Bronchial epithelial cell (primary cell): Measurements from ENCODE around the gene HOXA6. TPM values are rescaled to one million over a fixed set of nuclear protein-coding genes. Genes with fewer than 3 reads are reported as not detected.

Experiments
- DNase-seq: peaks from one replicate; pipeline ENCODE4 v3.0.0-alpha.2; 2010; ENCODE audit warnings: low read depth
- FAIRE-seq: peaks from 2 replicates; lab custom pipeline; 2011; peaks lifted over from hg19 to GRCh38; lab: Jason Lieb, UNC
- H3K27me3 ChIP-seq: 2 replicates; pipeline ENCODE4 v1.5.1; 2011; ENCODE audit warnings: low read length; ENCODE audit not compliant: control insufficient read depth, insufficient read depth
- H3K36me3 ChIP-seq: 2 replicates; pipeline ENCODE4 v1.5.1; 2011; ENCODE audit warnings: low read length; ENCODE audit not compliant: control insufficient read depth, insufficient read depth
- H3K4me3 ChIP-seq: 2 replicates; pipeline ENCODE4 v1.5.1; 2011; ENCODE audit warnings: mild to moderate bottlenecking, low read depth, low read length, control low read depth
- total RNA-seq: library from RNA; depleted of rRNA; stranded (reverse); fragments of >200 nt; gene quantifications from 2 replicates; pipeline ENCODE4 v1.2.1, GENCODE V29; 2014
- TF ChIP-seq, protein P1 (sequence below): IDR thresholded peaks from 2 replicates; pipeline ENCODE4 v1.5.1; 2011; ENCODE audit warnings: mild to moderate bottlenecking, moderate library complexity, low read length, control low read depth, inconsistent platforms; ENCODE audit not compliant: insufficient read depth, severe bottlenecking

HOXA6 gene
- total RNA-seq, 1 donor from 2014 or later: 0.53 TPM

DNA sequence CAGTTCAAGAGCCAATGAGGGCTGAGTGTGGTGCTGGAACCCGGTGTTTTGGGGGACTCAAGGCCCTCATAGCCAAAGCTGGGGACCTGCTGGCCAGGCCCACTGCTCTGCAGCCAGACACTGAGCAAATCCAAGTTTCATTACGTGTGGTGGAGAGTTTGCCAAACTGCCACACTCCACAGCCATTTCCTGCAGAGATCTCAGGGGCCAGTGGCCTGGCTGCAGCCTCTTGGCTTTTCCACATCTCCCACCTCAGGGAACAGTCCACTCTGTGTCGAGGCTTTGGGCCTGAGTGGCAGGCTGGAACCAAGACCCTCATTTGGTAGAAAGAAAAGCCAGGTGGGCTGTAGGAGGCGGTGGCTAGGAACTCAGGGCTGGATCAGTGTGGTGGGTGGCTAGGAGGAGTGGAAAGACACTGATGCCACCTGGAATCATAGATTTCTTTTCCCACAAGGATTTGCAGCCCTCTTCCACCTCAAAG lies 34.3 kb upstream of the HOXA6 start:
- H3K4me3 ChIP-seq: no peak overlapping the region
- TF ChIP-seq, protein P1, sequence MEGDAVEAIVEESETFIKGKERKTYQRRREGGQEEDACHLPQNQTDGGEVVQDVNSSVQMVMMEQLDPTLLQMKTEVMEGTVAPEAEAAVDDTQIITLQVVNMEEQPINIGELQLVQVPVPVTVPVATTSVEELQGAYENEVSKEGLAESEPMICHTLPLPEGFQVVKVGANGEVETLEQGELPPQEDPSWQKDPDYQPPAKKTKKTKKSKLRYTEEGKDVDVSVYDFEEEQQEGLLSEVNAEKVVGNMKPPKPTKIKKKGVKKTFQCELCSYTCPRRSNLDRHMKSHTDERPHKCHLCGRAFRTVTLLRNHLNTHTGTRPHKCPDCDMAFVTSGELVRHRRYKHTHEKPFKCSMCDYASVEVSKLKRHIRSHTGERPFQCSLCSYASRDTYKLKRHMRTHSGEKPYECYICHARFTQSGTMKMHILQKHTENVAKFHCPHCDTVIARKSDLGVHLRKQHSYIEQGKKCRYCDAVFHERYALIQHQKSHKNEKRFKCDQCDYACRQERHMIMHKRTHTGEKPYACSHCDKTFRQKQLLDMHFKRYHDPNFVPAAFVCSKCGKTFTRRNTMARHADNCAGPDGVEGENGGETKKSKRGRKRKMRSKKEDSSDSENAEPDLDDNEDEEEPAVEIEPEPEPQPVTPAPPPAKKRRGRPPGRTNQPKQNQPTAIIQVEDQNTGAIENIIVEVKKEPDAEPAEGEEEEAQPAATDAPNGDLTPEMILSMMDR: no peak
- H3K27me3 ChIP-seq: peaks cover 69% of the 10 kb centered on the region
- DNase-seq (no peak), FAIRE-seq (no peak)
- no peaks in the 10 kb centered on the region for H3K36me3 ChIP-seq

DNA sequence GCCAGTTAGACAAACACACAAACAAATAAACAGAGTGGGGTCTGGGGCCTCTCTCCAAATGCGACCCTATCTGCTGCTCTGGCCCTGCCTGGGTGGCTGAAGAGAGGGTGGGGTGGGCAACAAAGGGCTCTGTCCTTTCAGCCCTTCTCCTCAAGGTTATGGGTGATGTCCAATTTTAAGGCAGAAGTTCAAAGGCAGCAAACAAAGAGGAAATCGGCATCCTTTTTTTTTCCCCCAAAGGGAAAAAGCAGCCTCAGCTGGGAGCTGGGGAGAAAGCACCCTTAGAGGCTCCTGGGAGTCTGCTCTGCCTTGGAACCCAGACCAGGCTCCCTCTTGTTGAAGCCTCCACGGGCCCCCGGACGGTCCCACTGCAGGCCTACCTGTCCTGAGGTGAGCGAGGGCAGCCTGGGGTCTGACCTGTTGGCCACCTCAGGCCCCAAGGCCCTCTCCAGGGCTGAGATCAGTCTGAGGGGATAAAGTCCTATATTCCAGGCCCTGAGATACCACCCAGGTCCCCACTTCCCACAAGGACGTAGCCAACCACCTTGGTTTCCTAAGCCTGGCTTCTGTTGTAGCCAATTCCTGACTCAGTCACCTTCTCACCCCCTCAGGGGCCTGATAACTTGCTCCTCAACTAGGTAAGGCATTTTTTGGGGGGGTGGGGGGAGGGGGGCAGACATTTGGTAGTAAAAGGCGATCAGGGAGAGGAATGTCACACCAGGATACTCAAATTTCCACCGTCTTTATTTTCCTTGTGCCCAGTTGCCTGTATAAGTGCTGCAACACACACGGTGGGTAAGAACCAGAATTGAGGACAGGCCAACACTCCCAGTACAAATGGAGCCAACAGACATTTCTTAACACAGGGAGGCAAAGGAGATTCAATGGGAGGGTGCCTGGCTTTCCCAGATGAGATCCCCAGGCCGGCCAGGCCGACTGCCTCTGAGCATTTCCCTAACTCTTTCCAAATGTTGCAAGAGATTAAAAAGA lies 33.2 kb upstream of the HOXA6 start:
- H3K27me3 ChIP-seq: peaks cover 68% of the 10 kb centered on the region
- DNase-seq (no peak), FAIRE-seq (no peak)
- H3K36me3 ChIP-seq: no peaks in the 10 kb centered on the region
- TF ChIP-seq, protein P1: no peak
- H3K4me3 ChIP-seq: no peak overlapping the region

DNA sequence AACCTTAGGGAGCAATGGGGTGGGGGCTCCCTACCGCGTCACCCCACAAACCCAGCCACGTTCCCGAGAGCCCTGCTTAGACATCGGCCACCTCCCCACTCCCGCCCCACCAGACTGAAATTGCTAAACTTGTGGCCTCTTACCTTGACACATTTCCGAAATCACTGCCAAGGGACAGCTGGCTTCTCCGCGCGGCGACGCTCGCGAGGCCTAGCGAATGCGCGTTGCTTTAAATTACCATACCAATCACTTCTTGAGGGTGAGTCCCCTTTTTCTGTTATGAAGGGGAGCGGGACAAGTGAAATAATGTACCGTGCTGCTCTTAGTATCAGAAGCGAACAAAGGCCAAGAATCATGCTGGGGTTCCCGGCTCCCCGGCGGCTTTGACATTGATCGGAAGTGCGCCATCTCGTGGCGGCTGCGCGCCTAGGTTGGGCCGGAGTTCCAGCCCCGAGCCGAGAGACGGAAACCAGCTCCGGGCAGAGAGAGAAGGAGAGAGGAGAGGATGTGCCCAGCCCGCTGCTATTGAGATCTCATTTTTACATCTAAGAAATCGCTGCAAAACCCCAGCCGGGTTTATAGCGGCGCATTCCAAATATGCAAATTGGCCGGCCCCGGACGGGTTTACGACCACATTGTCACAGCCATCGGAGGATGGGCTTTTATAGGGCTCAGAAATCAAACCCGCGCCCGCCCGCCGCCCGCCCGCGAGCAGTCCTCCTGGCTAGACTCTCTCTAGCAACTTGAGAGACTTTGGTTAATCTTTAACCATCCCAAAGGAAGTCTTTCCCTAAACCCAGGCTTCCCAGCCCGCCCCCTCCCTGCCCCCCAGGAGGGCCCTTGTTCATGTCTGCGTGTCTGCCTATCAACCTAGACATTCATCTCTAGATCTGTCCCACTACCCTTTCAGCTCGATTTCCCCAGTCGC lies 32.2 kb upstream of the HOXA6 start:
- no peak for DNase-seq

DNA sequence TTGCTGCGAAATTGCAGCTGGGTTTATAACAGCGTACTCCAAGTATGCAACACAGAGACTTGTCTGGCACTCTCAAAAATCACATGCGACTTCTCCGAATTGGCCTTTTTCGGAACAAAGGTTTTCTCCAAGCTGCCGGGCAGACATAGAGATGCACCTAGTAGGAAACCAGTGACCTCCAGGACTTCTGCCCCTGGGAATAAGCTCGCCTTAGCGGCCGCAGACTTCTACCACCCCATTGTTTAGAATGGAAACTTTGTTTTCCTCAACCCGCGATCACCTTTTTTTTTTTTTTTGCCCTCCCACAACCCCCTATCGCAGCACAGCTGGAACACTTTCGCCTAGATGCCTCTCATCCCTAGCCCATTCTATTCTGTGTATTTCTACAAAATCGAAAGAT lies 31.5 kb upstream of the HOXA6 start:
- DNase-seq (no peak), FAIRE-seq (no peak)
- Histone ChIP-seq H3K27me3 (peaks cover 69% of the 10 kb centered on the region), H3K36me3 (no peaks in the 10 kb centered on the region), H3K4me3 (no peak overlapping the region)
- TF ChIP-seq, protein P1: no peak

More for the DNA sequence above, 32.2 kb upstream of the HOXA6 start:
- Histone ChIP-seq H3K4me3 (no peak overlapping the region), H3K36me3 (no peaks in the 10 kb centered on the region), H3K27me3 (peaks cover 68% of the 10 kb centered on the region)
- no peak for FAIRE-seq
- TF ChIP-seq, protein P1: peak; percentile 82

DNA sequence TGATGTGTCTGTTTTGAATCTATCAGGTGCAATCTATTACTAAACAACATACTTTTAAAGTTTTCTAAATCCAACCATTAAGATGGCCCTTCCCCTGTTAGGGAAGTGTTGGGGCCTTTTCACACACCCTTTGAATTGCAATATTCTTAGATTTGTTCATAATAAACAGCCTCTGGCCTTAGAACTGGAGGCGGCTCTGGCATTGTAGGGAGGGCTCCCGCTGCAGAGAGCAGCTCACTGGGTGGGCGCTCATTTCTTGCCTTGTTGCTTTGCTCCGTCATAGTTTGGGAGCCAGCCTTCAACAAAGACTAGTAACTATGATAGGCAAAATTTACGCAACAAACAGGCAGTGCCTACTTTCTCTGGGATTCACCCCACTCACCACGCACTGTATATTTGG lies 30.8 kb upstream of the HOXA6 start:
- no peak for FAIRE-seq
- no peaks in the 10 kb centered on the region for H3K36me3 ChIP-seq
- TF ChIP-seq, protein P1: no peak
- H3K4me3 ChIP-seq: no peak overlapping the region
- H3K27me3 ChIP-seq: peaks cover 64% of the 10 kb centered on the region
- no peak for DNase-seq
